Inflammatory macrophage treated with lipopolysaccharide for 4 hours (primary cell): ENCODE data around the gene MBOAT1.
A peak's percentile ranks its signal among the peaks of the same experiment; 100 is the strongest.
"Not testable (repeated sequence)": the region's sequence is repeated elsewhere in the genome, so short reads cannot be mapped to it uniquely, and the experiment has no call there.

Experiments used
- DNase-seq: peaks from one replicate; pipeline ENCODE4 v3.0.0-alpha.2; 2020

The MBOAT1 gene, protein sequence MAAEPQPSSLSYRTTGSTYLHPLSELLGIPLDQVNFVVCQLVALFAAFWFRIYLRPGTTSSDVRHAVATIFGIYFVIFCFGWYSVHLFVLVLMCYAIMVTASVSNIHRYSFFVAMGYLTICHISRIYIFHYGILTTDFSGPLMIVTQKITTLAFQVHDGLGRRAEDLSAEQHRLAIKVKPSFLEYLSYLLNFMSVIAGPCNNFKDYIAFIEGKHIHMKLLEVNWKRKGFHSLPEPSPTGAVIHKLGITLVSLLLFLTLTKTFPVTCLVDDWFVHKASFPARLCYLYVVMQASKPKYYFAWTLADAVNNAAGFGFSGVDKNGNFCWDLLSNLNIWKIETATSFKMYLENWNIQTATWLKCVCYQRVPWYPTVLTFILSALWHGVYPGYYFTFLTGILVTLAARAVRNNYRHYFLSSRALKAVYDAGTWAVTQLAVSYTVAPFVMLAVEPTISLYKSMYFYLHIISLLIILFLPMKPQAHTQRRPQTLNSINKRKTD

DNA sequence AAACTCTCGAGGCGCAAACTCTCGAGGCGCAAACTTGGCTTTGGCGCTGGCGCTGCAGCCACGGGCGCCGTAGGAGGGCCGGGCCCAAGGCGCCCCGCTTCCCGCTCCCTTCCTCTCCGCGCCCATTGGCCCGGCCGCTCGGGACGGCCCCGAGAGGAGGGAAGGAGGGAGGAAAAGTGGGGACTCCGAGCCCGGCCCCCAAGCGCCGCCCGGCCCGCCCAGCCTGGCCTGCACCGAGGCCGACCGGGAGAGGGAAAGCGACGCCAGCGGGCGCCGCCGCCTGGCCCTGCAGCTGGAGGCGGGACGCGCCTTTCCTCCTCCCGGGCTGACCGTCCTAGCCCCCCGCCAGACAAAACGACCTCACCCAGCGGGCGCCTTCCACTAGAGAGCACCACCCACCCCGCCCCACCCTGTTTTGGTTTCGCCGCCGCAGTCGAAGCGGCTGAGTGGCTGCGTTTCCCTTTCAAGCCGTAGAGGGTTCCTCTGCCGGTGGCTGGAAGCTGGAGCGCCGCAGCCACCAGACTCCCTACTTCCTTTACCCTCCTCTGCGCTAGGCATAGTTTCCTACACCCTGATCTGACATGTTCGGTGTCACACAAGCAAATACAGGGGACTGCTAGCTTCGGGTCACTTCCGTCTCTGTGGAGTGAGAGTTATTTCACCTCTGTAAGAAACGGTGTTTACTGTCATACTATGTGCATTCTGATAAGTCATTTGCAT is at the start of gene MBOAT1:
MBOAT1 (minus strand) TSS at position 78 of the 720 bp plus-strand sequence. CDS start 235 bp downstream, outside the sequence.
- peak; percentile 89 for DNase-seq

DNA sequence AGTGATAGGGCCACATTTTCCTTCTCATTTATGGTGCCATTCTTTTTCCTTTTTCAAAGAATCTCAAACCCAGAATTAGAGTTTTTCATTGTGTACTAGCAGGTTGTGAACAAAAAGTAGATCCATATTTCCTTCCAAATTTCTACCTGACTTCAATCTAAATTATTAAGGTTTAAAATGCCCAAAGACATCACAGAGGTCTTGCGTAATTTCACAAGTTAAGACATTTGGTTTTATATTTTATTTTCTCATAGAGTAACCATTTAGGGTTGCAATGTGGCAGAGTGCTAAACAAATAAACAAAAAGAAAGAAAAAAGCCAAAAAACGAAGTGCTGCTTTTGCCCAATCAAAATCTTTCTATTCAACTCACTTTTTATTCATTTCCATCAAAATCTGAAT is 49.4 kb upstream of the MBOAT1 start:
- DNase-seq = no peak

DNA sequence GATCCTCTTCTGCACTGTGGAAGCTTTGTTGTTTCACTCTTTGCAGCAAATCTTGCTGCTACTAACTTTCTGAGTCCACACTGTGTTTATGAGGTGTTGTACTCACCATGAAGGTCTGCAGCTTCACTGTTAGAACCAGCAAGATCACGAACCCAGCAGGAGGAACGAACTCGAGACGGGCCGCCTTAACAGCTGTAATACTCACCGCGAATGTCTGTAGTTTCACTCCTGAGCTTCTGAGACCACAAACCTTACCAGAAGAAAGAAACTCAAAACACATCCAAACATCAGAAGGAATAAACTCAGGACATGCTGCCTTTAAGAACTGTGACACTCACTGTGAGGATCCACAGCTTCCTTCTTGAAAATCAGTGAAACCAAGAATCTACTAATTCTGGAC is 48.1 kb upstream of the MBOAT1 start:
- no peak for DNase-seq

DNA sequence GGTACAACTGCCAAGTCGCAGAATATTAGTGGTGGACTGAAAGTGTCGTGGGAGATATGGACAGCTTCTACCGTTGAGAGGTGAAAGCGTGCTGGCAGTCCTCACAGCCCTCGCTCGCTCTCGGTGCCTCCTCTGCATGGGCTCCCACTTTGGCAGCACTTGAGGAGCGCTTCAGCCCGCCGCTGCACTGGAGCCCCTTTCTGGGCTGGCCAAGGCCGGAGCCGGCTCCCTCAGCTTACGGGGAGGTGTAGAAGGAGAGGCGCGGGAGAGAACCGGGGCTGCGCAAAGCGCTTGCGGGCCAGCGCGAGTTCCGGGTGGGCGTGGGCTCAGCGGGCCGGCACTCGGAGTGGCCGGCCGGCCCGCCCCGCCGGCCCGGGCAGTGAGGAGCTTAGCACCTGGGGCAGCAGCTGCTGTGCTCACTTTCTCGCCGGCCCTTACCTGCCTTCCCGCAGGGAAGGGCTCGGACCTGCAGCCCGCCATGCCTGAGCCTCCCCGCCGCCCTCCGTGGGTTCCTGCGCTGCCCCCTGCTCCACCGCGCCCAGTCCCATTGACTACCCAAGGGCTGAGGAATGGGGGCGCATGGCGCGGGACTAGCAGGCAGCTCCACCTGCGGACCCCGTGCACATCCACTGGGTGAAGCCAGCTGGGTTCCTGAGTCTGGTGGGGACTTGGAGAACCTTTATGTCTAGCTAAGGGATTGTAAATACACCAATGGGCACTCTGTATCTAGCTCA is 47.2 kb upstream of the MBOAT1 start:
- no peak for DNase-seq

DNA sequence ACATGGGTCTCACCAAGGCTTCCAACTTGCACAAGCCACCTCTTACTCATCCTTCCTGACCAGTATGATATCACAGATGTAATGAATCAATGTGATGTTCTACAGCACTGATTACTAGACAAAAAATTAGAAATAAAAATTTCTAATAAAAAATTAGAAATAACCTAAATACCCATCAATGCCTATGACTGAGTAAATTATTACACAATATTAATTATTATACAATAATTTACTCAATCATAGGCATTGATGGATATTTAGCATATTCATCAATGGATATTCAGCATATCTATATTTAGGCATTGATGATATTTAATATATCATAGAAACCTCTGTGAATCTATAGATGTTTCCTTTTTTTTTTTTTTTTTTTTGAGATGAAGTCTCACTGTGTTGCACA is 43.2 kb upstream of the MBOAT1 start:
- peak; percentile 27 for DNase-seq

DNA sequence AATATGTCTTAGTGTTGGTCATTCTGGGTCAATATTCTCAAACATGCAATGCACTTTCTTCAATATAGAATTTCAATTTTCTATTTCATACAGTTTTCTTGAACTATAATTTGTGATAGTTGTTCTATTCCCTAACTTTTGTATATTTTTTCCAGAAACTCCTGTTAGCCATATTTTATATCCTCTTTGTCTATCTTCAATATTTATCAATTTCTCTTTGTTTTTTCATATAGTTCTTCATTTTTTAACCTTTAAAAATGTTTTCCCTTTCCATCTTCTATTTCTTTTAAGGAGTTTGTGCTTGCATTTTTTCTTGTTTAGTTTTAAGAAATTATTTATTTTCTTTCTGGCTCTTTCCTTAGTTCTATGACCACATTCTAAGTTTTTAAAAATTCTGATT is 42.0 kb upstream of the MBOAT1 start:
- no peak for DNase-seq

DNA sequence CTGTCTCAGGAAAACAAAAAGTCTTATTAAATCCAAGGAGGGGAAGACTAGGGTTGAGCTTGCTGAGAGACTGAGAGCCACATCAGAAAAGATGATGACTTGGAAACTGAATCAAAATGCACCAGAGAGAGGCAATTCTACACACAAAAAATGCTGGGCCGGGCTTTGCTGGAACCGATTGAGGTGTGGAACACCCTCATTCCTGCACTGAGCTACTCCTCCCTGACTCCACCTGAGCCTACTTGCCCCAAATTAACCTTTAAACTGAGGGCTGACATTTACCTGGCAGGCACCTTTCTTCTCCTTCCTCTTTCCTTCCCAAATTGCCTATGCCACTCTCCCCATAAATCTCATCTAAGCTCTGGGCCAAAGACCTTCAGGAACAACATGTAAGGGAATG is 40.8 kb upstream of the MBOAT1 start:
- DNase-seq = no peak

DNA sequence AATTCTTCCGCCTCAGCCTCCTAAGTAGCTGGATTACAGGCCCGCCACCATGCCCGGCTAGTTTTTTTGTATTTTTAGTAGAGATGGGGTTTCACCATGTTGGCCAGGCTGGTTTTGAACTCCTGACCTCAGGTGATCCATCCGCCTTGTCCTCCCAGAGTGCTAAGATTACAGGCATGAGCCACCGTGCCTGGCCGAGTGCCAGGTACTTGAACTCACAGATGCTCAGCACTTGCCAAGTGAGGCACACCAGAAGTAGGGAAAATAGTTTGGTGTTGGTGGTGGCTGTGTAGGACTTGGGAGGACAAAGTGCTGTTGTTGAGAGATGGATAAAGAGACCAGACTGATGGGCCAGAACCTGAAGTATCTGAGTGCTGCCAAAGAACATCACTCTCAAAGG is 40.0 kb upstream of the MBOAT1 start:
- no peak for DNase-seq

DNA sequence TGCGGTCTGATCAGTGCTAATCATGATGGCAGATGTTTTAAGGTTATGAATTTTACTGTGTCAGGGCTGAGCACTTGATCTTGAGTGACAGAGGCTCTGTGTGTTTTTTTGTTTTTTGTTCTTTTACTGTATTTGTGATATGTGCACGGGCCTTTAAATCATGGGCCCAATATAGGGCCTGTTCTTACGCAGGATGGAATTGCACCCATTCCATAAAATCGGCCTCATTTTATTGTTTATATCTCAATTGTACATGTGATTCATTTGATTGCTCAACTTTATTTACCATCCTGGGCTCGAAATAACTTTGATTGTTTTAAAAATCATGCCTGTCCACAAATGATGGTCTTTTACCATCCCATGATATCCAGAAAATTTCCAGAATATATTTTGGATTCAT is 39.3 kb upstream of the MBOAT1 start:
- DNase-seq = no peak

DNA sequence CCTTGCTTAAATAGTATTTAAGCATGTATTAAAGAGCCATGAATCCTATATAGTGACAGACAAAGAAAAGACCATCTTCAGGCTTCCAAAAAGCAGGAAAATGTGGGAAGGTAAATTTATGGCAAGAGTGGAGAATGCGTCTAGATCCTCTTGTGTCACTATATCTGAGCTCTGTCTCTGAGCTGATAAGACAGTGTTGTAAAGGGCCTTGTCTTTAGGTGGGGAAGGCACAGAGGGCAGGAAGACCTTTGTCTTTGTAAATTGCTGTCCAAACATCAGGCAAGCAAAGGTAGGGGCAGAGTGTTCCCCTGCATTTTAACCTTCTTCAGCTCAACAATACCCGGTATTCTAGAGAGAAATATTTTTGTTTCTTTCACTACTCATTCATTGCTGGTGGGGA is 33.9 kb upstream of the MBOAT1 start:
- no peak for DNase-seq

DNA sequence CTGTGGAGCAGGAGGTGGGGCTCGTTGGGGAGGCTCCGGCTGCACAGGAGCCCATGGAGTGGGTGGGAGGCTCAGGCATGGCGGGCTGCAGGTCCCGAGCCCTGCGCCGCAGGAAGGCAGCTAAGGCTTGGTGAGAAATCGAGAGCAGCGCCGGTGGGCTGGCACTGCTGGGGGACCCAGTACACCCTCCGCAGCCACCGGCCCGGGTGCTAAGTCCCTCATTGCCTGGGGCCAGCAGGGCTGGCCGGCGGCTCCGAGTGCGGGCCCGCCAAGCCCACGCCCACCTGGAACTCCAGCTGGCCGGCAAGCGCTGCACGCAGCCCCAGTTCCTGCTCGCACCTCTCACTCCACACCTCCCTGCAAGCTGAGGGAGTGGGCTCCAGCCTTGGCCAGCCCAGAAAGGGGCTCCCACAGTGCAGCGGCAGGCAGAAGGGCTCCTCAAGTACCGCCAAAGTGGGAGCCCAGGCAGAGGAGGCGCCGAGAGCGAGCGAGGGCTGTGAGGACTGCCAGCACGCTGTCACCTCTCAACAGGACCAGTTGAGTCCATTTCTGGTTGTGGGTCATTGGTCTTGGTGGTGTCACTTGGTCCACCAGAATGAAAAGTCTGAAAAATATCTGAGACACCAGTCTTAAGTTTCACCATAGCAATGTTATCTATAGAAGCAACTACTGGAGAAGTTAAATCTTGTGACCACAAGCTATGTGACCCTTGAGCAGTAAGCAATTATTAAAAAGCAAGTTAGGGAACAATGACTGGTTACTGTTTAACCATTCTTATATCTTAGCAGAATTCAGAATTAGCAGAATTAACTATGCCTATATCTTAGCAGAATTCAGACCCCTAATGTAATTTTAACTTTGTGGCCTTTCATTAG is 32.8 kb upstream of the MBOAT1 start:
- DNase-seq = not testable (repeated sequence)

DNA sequence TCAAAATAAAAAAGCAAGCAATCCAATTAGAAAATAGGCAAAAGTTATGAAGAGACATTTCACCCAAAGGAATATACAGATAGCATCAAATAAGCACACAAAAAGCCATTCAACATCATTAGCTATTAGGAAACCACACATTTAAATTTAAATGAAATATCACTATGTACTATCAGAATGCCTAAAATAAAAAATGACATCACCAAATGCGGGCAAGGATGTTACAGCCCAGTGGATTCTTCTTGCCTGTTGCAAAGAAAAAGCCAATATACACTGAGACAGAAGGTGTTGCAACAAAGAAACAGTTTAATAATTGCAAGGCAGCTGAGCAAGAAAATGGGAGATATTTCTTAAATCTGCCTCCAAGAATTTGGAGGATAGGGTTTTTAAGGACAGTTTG is 31.0 kb upstream of the MBOAT1 start:
- DNase-seq = no peak

DNA sequence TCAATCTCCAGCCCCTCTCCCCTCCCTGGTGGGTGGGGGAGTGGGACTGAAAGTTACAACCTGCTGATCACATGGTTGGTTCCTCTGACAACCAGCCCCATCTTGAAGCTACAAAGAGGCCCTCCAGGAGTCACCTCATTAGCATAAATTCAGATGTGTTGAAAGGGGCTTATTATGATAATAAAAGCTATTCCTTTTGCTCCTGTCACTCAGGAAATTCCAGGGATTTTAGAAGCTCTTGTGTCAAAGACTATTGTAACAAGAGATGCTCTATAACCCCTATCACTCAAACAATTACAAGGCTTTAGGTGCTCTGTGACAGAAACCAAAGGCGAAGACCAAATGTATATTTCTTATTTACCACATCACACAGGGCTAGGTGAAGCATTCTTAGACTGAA is 30.1 kb upstream of the MBOAT1 start:
- DNase-seq = no peak

DNA sequence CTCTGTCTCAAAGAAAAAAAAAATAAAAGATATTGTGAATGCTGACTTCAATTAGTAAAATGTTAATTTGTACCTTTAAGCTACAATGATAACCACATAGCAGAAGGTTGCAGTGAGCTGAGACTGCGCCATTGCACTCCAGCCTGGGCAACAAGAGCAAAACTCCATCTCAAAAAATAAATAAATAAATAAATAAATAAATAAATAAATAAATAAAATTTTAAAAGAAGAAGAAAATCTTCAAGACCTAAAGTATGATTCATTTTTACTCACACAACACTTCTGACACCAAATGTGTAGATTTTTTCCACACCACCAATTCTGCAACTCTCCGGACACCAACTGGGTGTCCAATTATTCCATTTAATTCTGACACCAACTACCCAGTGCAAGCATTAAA is 28.8 kb upstream of the MBOAT1 start:
- no peak for DNase-seq

DNA sequence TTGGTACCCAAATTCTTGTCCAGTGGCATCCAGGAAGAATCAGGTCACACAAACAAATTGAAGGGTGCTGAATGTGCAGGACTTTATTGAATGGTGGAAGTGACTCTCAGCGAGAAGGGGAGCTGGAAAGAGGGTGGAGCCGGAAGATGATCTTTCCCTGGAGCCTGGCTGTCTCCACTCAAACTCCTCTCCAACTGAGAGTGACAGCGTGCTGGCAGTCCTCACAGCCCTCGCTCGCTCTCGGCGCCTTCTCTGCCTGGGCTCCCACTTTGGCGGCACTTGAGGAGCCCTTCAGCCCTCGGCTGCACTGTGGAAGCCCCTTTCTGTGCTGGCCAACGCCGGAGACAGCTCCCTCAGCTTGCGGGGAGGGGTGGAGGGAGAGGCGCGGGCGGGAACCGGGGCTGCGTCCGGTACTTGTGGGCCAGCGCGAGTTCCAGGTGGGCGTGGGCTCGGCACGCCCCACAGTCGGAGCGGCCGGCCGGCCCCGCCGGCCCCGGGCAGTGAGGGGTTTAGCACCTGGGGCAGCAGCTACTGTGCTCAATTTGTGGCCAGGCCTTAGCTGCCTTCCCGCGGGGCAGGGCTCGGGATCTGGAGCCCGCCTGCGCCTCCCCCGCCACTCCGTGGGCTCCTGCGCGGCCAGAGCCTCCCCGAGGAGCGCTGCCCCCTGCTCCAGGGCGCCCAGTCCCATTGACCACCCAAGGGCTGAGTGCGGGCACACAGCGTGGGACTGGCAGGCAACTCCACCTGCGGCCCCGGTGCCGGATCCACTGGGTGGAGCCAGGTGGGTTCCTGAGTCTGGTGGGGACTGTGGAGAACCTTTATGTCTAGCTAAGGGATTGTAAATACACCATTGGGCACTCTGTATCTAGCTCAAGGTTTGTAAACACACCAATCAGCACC is 26.7 kb upstream of the MBOAT1 start:
- DNase-seq = no peak

DNA sequence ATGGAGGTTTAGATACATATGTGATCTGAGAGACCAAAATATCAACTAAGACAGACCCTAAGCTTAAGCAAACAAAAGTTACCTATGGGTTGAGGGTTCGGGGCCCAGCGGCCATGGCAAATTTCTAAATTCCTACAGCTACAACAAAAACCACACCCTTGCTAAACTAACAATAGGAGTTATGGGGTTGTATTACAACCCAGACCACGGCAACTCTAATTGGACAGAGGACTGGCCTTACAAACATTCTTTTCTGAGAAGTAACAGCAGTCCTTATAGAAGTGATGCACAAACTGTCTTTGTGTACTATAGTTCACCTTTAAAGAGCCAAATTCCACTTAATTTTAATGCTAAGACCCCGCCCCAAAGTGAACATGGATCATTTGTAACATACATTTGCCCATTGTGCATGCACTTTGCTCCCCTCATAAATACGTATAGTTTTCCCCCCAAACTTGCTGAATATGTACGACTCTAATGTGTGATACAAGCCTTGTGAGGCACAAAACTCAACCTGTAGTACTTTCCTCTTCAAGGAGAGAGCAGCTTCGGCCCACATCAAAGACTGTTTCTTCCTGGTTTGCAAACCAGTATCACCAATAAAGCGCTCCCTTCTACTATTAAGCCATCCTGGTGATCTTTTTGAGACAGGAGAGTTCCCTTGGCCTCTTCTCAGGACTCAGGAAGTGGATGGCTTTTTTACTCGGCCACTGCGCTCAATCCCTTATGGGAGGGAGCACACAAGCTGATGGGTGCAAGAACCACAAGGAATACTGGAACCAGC is 25.6 kb upstream of the MBOAT1 start:
- DNase-seq = no peak

DNA sequence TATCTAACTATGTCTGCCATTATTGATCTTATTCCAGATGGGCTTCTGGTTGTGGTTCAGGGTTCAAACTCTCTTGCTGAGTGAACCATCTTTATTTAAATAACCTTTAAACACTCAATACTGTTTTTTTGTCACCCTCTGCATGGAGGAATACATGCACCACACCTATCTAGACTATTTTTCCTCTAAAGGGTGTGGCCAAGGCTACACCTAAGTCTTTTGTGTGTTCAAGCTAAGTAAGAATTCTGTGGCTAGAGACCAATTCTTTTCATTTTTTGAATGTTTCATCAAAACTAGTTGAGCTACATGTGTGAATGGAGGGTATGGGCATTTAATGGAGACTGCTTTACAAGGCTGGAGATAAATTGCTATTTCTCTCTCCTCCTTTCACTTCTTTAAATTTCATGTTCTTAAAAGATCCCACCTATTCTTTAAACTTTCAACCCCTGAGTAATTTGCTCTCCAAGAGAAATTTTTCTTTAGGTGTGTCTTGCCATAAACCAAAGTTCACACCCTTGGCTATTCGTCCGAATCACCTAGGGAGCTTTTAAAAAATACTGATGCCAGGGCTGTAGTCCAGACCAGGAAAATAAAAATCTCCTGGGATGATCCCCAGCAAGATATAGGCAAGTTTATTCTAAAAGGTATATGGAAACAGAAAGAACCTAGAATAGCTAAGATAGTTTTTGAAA is 24.8 kb upstream of the MBOAT1 start:
- no peak for DNase-seq

DNA sequence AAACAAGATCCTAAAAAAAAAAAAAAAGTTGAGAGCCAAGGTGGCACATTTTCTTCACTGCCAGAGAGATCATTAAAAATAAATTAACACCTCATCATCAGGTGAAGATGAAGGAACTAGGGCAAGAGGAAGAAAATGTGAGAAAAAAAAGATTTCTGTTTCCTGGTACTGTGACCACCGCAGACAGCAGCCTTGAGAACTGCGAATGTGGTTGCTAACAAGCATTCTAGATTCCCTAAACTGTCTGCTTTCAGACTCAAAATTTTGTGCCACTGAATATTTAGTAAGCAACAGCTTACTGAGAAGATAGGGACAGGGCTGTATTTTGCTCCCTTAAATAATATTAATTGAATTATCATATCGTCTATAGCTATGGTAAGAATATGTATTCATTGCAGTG is 24.1 kb upstream of the MBOAT1 start:
- no peak for DNase-seq

DNA sequence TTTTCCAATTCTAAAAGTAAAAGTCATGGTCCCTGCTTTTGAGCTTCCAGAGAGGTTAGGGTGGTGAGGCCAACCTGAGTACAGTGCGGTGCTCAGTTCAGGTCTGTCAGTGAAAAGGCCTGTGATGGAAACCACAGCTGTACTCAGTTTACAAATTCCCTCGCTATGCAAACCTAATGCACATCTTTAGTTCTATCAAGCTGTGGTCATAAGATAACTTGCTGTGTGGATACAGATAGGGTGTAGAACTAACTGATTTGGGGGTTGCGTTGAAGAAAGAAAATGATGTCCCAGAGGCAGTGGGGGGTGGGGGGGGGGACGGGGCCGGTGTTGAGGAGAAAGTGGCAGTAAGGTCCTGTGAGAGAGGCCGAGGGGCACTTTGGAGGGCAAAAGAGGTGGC is 22.8 kb upstream of the MBOAT1 start:
- no peak for DNase-seq

DNA sequence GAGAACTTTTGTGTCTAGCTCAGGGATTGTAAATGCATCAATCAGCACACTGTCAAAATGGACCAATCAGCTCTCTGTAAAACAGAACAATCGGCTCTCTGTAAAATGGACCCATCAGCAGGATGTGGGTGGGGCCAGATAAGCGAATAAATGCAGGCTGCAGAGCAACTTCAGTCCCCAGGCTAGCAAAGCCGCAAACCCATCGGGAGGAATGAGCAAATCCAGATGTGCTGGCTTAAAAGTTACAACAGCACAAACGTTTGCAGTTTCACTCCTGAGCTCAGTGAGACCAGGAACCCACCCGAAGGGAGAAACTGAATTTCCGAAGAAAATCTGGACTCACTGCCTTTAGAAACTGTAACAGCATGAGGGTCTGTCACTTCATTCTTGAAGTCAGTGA is 21.9 kb upstream of the MBOAT1 start:
- no peak for DNase-seq
